NCI-H460 (cell line): ENCODE measurements around the gene SMG7. TPM values are rescaled to one million over a fixed set of nuclear protein-coding genes. Genes with fewer than 3 reads are reported as not detected.

Source experiments
- DNase-seq: peaks from one replicate; pipeline ENCODE4 v3.0.0-alpha.2; 2016; ENCODE audit warnings: low read depth; ENCODE audit errors: extremely low read depth
- total RNA-seq: library from RNA; depleted of rRNA; stranded (reverse); fragments of >200 nt; shearing (Covaris generic); gene quantifications from 2 replicates; pipeline ENCODE4 v1.2.3, GENCODE V29; 2014

The SMG7 gene
- total RNA-seq, 1 experiment from 2014 or later, result 18.6 TPM

DNA sequence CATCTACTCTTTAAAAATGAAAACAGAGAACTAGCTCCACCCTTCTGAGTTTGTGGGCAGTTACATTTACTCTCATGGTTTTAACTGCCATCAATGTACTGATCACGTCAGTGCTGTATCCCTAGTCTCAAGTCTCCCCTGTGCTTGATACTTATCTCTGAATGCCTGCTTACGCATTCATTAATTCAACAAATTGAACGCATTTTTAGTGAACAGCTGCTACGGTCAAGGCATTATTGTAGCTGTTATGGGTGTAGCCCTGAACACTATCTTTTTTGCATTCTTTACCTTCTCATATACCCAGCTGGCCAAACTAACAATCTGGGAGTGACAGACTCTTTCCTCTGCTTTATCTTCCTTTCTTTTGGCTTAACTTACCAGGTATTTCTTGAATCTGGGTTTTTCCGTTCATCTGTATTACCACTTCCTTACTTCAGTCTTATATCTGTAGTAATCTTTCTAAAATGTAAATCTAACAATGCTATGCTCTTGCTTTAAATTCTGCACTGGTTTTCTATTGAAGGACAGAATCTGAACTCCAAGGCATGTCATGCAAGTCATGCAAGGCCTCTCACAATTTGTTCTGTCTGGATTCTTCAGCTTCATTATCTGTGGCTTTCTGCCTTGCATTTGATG, 33.3 kb downstream of the SMG7 start:
- DNase-seq, result no peak

GRCh38 chr1:183506561-183506960, 34.3 kb downstream of the SMG7 start:
- DNase-seq, result no peak

- DNase-seq, result no peak
Observed at GRCh38 chr1:183508694-183509093, 36.4 kb downstream of the SMG7 start.

DNA sequence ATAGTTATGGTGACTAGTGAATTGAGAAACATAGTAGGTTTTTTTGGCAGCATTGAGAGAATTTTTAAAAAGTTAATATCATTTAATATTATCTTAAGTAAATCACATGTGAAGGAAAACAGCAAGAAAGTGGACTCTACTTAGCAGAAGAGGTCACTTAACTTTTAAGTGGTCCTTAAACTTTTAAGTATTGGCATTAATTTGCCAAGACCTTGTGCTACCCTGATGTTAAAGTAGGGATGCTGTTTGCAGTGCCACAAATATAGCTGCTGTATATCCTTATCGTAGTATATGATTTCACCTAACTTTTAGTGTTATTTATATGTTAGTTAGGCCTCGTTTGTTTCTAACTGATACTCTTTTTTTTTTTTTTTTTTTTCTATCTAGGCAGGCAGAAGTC, 40.2 kb downstream of the SMG7 start:
- no peak for DNase-seq

- DNase-seq, result no peak
Observed at GRCh38 chr1:183514235-183514634, 41.9 kb downstream of the SMG7 start.

DNA sequence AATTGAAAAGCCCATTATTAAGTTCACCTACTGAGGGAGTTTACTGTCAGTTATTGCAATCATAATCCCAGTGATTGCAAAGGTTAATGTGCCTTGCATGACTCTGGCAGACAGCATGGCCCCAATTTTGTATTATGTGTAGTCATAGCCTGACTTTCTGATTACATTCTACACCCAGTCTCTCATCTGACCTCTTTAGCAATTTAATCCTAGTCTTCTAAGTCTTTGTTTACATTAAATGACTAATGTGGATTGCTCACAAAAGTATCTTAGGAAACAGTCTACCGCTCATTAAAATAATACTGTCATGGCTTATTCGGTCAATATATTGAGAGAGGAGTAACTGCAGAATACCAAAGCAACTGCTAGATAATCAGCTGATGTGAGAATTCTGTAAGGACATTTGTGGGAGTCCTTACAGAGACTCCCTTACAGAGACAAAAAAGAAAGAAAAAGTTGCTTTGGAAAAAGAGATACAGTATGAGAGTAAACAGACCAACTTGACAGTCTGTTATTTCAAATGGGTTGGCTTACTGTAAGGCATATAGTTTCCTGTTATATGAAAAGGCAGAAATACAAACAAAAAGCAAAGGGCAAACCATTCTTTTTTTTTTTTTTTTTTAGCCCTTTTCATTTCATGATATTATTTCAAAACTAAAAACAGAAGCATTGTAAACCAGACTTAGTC, 42.8 kb downstream of the SMG7 start:
- DNase-seq, result peak; percentile 78

DNA sequence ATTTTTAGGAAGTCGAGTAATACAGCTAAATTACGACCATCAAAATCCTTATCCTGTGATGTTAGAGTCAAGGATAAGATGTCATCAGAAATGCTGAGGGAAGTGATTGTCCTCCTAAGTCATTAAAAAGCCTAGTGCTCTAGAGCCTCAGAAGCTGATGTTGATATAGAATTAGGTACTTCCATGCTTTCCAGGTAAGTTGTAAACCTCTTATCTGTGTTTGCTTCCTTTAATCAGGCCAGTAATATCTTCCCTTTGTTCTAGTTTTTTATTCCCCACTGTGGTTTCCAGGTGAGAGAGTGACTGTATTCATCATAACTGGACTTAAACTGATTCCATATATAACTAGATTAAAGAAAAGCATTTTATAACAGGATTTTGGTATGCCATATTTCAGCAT, 44.4 kb downstream of the SMG7 start:
- no peak for DNase-seq

DNA sequence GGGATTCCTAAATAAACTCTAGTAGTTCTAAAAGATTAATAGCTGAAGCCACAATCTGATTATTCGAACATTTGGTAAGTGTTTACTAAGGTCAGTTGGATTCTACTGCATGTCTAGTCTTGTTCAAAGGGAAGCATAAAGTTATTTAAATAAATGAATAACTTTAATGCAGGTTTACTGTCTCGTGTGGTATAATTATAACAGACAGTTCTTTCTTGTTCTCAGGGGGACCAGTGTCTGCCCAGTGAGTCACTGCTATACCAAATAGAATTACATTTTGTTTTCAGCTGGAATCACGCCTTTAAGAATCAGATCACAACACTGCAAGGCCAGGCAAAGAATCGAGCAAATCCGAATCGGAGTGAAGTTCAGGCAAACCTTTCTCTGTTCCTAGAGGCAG, 45.1 kb downstream of the SMG7 start:
- no peak for DNase-seq

DNA sequence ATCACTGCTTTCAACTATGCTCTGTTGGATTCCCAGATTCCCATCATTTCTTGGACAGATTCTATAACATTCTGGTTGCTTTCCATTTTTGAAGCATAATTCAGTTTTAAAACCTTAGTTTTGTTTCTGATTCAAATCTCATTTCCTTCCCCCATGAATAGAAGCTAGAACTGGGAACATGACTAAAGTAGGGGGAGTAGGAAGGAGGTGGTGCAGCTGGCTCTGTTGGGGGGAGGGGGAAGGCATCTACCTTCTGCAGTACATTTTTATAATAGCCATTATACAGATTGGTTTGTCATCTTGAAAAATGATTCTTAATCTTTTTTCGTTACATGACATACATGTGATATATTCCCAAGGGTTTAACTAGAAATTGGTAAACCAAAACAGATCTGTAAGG, 48.1 kb downstream of the SMG7 start:
- no peak for DNase-seq

- no peak for DNase-seq
Observed at GRCh38 chr1:183522104-183522503, 49.8 kb downstream of the SMG7 start.

DNA sequence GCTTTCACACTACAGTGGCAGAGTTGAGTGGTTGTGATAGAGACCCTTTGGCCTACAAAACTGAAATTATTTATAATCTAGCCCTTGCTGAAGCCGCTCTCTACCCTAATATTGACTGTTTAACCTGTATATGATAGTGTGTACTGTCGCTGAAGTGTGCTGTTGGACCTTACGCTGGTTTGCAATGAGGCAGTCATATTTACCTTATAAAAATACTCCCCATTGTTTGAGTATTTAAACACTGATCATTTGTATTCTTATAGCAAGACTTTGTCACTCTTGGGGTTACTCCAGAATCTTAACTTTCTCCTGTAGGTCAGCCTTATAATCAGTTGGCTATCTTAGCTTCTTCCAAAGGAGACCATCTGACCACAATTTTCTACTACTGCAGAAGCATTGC, 56.3 kb downstream of the SMG7 start:
- no peak for DNase-seq

DNA sequence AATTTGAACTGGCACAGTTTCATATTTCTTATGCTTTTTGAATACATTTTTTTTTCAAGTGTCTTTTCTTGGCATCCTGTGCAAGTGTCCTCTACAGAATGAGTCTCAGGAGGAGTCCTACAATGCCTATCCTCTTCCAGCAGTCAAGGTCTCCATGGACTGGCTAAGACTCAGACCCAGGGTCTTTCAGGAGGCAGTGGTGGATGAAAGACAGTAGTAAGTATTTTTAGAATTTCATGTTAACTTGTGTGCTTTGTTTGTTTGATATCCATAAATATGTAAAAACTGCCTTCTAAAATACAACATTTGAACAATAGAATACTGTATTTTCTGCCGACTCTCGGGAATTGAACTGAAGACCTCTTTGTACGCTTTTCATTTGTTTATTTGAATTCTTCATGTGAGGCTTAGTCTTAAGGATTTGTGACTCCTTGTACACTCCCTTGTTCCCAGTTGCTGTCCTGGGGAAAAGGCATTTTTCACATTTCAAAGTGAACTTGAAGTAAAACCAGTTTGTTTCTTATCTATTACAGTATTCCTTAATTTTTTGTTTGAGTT, 61.4 kb downstream of the SMG7 start:
- DNase-seq, result no peak

DNA sequence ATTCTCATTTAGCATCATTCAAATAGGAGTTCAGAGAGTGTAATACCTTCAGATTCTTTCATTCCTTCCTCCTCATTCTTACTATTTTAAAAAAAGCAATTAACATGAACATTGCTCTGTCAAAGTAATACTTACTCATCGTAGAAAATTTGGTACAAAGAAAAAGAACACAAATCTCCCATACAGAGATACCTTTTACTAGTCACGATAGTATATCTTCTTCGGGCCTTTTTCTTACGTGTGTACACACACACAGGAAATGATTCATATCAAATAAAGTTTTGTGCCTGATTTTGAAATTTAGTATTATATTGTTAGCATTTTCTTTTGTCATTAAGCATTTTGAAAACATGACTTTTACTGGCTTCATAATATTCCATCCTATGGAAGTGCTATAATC, 65.1 kb downstream of the SMG7 start:
- no peak for DNase-seq

- peak; percentile 72 for DNase-seq
Observed at GRCh38 chr1:183543619-183544204, 71.4 kb downstream of the SMG7 start.

DNA sequence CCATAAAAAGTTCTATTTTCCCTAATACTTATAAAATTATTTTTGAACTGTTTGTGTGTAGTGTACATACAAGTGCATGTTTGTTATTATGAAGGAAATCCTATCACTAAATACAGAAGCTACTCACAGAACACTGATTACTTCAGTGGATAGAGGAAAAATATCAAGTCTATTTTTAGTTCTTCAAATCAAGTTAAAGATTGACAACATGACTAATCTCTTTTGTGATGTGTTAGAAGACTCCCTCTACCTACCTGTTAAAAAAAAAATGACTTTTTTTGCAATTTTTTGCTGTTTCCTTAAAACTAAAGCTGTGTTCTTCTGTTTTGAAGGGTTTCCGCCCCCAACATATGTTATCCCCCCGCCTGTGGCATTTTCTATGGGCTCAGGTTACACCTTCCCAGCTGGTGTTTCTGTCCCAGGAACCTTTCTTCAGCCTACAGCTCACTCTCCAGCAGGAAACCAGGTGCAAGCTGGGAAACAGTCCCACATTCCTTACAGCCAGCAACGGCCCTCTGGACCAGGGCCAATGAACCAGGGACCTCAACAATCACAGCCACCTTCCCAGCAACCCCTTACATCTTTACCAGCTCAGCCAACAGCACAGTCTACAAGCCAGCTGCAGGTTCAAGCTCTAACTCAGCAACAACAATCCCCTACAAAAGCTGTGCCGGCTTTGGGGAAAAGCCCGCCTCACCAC, 72.4 kb downstream of the SMG7 start:
- no peak for DNase-seq

GRCh38 chr1:183546427-183546826, 74.1 kb downstream of the SMG7 start:
- DNase-seq, result no peak

GRCh38 chr1:183548116-183548515, 75.8 kb downstream of the SMG7 start:
- DNase-seq, result no peak

GRCh38 chr1:183550915-183551314, 78.6 kb downstream of the SMG7 start:
- DNase-seq, result no peak

- DNase-seq, result no peak
Observed at GRCh38 chr1:183551924-183552323, 79.6 kb downstream of the SMG7 start.

GRCh38 chr1:183552441-183552840, 80.1 kb downstream of the SMG7 start:
- DNase-seq, result no peak

DNA sequence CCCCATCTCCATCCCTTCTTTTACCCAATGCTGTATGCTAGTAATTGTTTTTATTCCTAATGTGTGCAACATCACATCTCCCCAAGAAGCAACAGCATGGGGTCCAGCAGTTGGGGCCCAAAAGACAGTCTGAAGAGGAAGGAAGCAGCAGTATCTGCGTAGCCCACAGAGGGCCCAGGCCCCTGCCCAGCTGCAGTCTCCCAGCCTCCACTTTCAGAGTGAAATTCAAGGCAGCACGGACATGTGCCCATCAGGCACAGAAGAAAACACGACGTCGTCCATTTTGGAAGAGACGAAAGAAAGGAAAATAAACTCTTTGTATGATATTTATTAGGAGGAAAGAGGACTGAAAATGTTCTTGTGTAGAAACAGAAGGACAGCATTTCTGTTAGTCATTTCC, 80.6 kb downstream of the SMG7 start:
- no peak for DNase-seq
